GM18861 (cell line): ENCODE data around the gene OSBPL6.
"Not testable (repeated sequence)": the region's sequence is repeated elsewhere in the genome, so short reads cannot be mapped to it uniquely, and the experiment has no call there.

Source experiments
- ATAC-seq: cut with Tn5 transposase; IDR thresholded peaks from one replicate; pipeline ENCODE4 v1.9.1; 2021; ENCODE audit not compliant: unreplicated experiment

OSBPL6 gene

GRCh38 chr2:178197791-178198190, 3.5 kb downstream of the OSBPL6 start:
- ATAC-seq: no peak

GRCh38 chr2:178198441-178198840, 4.1 kb downstream of the OSBPL6 start:
- not testable (repeated sequence) for ATAC-seq

- ATAC-seq: no peak
Measured at GRCh38 chr2:178199334-178199733, 5.0 kb downstream of the OSBPL6 start.

GRCh38 chr2:178200331-178200730, 6.0 kb downstream of the OSBPL6 start:
- no peak for ATAC-seq

GRCh38 chr2:178202927-178203326, 8.6 kb downstream of the OSBPL6 start:
- no peak for ATAC-seq

GRCh38 chr2:178204977-178205376, 10.7 kb downstream of the OSBPL6 start:
- ATAC-seq: no peak

- ATAC-seq: no peak
Measured at GRCh38 chr2:178205853-178206521, 11.7 kb downstream of the OSBPL6 start.

GRCh38 chr2:178208336-178208735, 14.0 kb downstream of the OSBPL6 start:
- ATAC-seq: no peak

- no peak for ATAC-seq
Measured at GRCh38 chr2:178208817-178209216, 14.5 kb downstream of the OSBPL6 start.

- ATAC-seq: no peak
Measured at GRCh38 chr2:178211460-178211859, 17.1 kb downstream of the OSBPL6 start.

GRCh38 chr2:178211943-178212342, 17.6 kb downstream of the OSBPL6 start:
- no peak for ATAC-seq

- no peak for ATAC-seq
Measured at GRCh38 chr2:178213991-178214390, 19.7 kb downstream of the OSBPL6 start.

- no peak for ATAC-seq
Measured at GRCh38 chr2:178219247-178219646, 24.9 kb downstream of the OSBPL6 start.

- ATAC-seq: no peak
Measured at GRCh38 chr2:178220814-178221213, 26.5 kb downstream of the OSBPL6 start.

GRCh38 chr2:178221556-178221955, 27.2 kb downstream of the OSBPL6 start:
- ATAC-seq: no peak

GRCh38 chr2:178223806-178224205, 29.5 kb downstream of the OSBPL6 start:
- ATAC-seq: no peak

- ATAC-seq: no peak
Measured at GRCh38 chr2:178225006-178225805, 30.9 kb downstream of the OSBPL6 start.

GRCh38 chr2:178227187-178227586, 32.9 kb downstream of the OSBPL6 start:
- ATAC-seq: no peak

GRCh38 chr2:178229927-178230326, 35.6 kb downstream of the OSBPL6 start:
- ATAC-seq: no peak

GRCh38 chr2:178230396-178230795, 36.1 kb downstream of the OSBPL6 start:
- no peak for ATAC-seq

- no peak for ATAC-seq
Measured at GRCh38 chr2:178233428-178233827, 39.1 kb downstream of the OSBPL6 start.

GRCh38 chr2:178234648-178235047, 40.3 kb downstream of the OSBPL6 start:
- no peak for ATAC-seq
